Left renal cortex interstitium (tissue), 4 donors: ENCODE results near the gene XCR1. TPM values are rescaled to one million over a fixed set of nuclear protein-coding genes. Genes with fewer than 3 reads are reported as not detected.

Experiments used
- DNase-seq, 4 donors: peaks; one replicate each; pipeline ENCODE4 v3.0.0-alpha.2; 2013; ENCODE audit warnings: low read depth in 4 of 4, low spot score in 2 of 4, missing footprints in 1 of 4
- polyA plus RNA-seq, 4 donors: library from polyadenylated mRNA; unstranded; fragments of 120-200 nt; gene quantifications; one replicate each; pipeline ENCODE4 v1.2.1, GENCODE V29; 2013; ENCODE audit not compliant: insufficient read length in 4 of 4

XCR1 gene
- polyA plus RNA-seq, 4 donors = 0.06 to 0.31 (median 0.19) TPM

GRCh38 chr3:45985532-45986302 is 41.6 kb downstream of the XCR1 start:
- no peak for DNase-seq

DNA sequence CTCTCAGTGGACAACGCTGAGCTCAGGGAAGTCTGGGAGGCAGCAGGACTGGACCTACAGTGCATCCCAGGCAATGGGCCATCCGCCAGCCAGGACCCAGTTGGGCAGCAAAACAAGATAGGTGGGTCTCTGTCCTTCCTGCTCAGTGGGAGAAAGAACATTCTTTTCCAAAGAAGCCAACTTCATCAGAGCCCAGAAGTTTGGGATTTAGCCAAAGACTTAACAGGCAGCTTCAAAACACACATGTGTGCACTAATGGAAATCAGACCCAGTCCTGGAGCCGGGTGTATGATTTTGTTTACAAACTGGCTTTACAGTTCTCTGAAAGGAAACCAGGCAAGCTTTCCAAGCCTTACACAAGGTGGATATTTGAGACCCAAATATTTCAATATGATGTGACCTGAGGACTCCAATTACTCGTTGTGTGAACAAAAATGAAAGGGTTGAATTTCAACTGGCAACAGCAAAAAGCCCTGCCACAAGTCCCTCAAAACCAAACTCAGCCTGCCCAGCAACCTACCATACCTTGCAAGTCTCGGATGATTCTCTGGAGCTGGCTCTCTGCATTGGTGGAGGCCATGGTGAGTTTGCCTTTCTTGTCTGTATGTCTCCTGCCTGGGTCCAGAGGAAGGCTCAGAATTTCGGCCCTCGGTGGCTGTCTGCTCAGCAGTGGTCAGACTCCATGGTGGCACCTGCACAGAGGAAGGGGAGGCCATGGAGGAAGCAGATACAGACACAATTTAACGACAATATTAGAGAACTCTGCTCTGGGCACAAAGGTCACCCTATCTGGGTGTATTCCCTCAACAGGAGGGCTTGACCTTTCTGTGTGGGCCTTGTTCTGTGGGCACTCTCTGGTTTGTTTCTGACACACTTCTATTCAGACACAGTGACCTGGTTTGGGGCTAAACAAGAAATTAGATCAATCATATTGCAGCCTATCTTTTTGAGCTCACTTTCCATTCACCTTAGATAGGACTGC is 42.7 kb downstream of the XCR1 start:
- no peak for DNase-seq

DNA sequence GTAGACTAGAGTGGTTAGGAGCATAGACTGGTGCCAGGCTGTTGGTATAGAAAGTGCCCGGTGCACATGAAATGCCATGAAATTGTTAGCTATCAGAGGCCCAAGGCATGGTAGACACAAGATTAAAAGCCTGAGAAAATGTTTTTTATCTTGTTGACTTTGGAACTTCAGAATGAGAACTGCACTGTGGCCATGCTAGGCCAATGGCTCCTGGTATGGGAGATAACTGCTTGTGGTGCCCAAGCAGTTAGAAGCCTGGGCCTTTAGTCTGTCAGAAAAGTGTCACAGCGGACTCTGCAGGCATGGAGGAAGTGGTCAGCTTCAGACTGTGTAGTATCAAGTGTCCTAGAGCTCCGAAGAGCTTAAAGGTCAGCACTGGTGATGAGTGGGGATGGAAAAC is 43.5 kb downstream of the XCR1 start:
- DNase-seq = no peak

- no peak for DNase-seq
Observed at GRCh38 chr3:45981346-45982074, 45.8 kb downstream of the XCR1 start.

- DNase-seq = no peak
Observed at GRCh38 chr3:45980819-45981218, 46.5 kb downstream of the XCR1 start.

GRCh38 chr3:45980229-45980813 is 47.0 kb downstream of the XCR1 start:
- DNase-seq = no peak

DNA sequence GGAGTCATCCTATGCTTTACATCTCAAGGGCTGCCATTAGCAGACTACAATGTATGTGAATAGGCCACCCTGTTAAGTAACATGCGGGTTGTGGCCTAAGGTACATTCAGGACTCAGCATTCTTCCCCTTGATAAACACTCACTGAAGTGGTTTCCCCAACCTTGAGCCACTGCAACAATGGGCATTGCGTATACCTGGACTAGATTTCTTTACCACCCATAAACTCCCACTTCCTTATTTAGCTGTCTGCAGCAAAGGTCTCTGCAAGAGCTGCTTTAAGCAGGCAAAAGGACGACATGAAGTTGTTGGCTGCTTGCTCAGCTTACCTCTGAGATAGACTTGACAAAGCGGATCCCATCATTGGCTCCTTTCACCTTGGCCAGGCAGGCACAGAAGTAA is 47.9 kb downstream of the XCR1 start:
- DNase-seq = no peak

DNA sequence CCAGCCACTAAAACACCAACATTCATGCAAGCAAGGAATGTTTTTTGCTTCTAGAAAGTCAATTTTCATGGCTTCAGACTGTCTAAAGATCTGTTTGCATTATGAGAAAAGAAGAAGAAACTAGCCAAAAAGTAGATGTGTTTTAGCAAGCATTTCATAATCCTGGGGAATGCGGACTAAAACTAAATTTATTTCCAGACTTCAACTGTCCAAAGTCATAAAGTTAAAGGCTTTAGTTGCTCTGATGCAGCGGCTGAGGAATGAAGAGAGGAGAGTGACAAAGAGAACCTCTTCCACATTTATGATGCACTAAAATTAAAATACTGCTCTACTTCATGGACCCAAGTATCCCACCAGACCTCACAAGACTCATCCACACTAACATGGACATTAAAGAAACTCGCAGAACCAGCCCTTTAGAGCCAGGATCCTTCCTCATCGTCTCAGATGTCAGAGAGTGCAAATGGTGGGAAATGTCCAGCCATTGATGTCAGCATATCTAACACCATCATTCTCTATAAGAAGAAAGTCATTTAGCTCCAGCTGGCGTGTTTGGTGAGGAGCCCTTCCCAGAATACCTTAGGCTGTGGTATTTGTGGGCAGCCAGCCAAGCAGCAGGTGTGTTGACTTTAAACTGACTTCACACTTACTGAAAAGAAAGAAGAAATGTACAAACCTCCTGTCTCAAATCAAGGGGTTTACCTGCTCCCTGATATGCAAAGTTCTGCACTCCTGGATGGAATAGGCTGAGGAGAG is 49.1 kb downstream of the XCR1 start:
- DNase-seq = no peak

DNA sequence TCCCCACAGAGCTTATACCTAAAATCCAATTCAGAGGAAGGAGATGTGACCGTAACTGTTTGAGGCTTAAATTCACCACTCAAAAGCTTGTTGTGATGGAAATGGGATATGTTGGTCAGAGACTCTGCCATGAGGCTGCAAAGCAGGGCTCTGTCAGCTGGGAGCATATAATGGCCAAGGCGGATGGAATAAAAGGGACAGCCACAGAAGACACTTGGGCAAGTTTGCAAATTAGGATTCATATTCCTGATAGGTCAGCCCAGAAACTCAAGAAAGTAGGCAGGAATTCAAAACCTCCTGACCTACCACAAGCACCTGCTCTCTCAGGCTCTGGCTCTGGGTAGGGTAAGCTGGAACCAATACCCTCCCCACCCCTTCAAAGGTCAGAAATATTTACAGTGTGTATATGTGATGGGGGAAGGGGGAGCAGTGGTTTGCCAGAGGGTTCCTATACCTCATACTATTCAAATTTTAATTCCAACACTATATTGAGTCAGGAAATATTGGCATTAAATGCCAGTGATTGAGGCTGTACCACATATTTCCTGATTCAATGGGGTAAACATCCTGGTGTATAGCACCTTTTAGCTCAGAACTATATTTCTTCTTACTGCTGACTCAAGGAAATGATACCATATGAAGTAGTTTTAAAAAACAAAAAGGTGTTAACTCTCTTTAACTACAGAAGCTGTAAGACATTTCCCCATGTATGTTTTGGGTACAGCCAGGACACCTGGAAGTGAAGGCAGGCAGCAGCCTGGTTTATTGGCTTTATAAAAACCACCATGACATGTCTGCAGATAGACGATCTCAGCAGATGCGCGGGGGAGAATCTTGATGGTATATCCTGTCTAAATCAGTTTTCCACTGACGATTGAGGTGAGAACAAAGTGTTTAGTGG is 50.8 kb downstream of the XCR1 start:
- no peak for DNase-seq

GRCh38 chr3:45975686-45976085 is 51.6 kb downstream of the XCR1 start:
- DNase-seq = no peak

GRCh38 chr3:45974686-45975085 is 52.6 kb downstream of the XCR1 start:
- no peak for DNase-seq

GRCh38 chr3:45972534-45973402 is 54.5 kb downstream of the XCR1 start:
- DNase-seq = no peak

DNA sequence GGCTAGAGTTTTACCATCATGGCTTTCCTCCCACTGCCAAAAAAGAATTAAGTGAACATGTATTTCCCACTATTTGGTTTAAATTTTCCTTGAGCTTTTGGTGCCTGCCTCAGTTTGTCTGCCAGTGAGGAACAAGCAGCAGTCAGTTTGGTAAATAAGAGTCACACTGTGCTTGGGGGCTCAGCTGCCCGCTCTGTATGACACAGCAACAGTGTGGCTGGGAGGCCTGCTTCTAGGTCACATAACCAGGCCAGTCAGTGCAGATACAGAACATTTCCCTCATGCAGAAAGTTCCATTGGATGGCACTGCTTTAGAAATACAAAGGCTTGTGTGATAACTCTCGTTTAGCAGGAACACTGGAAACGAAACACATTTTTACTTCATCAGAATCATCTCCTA is 57.3 kb downstream of the XCR1 start:
- DNase-seq = no peak

DNA sequence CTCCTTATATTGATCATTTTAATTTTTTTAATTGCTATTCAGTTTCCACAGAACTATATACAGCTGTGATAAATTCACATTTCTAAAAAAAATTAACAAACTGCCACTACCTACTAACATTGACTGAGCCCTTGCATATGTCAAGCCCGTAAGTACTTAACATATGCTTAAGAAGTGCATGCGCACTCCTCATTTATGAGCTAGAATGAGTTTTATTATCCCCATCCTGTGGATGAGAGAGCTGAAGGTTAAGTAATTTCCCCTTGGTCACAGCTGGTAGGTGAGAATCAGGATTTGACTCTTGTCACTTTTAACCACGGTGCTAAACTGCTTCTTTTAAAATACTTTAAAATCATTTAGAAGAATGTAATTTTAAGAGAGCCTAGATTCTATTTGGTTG is 58.2 kb downstream of the XCR1 start:
- DNase-seq = no peak

DNA sequence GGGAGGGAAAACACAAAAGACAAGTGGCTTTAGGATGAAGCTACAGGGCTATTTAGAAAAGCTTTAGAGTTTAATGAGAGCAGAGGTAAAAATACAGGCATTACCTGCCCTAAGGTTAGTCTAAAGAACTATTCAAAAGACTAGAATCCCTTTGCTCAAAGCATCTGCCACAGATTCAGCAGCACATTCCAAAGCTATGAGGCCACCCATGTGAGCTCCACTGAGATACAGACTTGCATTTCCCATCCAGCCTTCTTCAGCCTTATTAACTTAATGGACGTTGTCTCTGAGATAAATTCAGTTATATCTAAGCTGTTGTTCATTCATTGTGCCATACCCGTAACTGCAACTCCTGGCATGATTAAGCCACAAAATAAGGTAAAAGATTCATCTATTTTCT is 58.6 kb downstream of the XCR1 start:
- no peak for DNase-seq

DNA sequence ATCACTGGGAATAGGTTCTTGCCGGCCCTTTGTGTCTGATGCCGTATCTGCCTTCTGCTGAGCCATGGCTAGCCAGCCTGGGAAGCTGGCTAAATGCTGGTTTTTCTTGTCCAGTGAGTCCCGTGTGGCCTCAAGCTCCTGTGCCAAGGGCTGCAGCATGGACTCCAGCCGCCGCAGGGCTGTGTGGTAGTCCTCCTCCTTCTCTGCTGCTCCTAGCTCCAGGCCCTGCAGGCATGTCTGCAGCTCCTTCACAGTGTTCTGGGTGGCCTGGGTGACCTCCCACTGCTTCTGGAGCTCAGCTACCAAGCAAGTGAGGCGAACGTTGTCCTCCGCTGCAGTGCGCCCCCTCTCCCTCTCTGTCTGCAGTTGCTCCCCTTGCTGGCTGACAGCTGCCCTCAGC is 59.1 kb downstream of the XCR1 start:
- no peak for DNase-seq

DNA sequence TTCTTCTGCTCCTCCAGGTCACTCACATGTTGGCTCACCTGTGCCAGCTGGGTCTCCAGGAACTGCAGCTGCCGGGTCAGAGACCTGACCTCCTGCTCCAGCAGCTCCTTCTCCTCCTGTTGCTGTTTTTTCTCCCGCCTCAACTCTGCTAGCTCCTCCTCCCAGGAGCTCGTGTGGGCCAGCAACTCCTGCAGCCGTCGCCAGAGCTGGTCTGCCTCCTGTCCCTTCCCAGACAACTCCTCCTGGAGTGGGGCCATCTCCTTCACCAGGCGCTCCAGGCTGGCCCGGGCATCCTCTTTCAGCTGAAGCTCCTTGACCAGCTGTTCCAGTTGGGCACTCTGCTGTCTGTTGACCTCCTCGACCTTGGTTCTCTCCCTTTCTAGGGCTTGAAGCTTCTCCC is 59.6 kb downstream of the XCR1 start:
- DNase-seq = no peak
